Immature natural killer cell (primary cell): ENCODE results near the gene HHIPL1. TPM values are rescaled to one million over a fixed set of nuclear protein-coding genes. Genes with fewer than 3 reads are reported as not detected.
"Not testable (repeated sequence)": the region's sequence is repeated elsewhere in the genome, so short reads cannot be mapped to it uniquely, and the experiment has no call there.

Experiments used
- DNase-seq, 3 donors: peaks; one replicate each; pipeline ENCODE4 v3.0.0; 2022; ENCODE audit warnings: mixed read lengths in 1 of 3
- H3K27ac Mint-ChIP-seq, 6 donors: one replicate each; pipeline ENCODE4 v1.8.0; 2020; ENCODE audit warnings: mixed read lengths in 6 of 6, mild to moderate bottlenecking in 5 of 6, inconsistent platforms in 4 of 6, moderate library complexity in 3 of 6
- H3K27me3 Mint-ChIP-seq, 3 donors: one replicate each; pipeline ENCODE4 v1.8.0; 2020 to 2021; ENCODE audit warnings: low read depth in 3 of 3, mild to moderate bottlenecking in 3 of 3, mixed read lengths in 3 of 3, moderate library complexity in 3 of 3, inconsistent platforms in 1 of 3
- H3K36me3 Mint-ChIP-seq, 3 donors: one replicate each; pipeline ENCODE4 v1.8.0; 2020; ENCODE audit warnings: mixed read lengths in 3 of 3, inconsistent platforms in 2 of 3, mild to moderate bottlenecking in 2 of 3
- H3K4me1 Mint-ChIP-seq, 2 donors: one replicate each; pipeline ENCODE4 v1.8.0; 2020; ENCODE audit warnings: inconsistent platforms in 2 of 2, mild to moderate bottlenecking in 2 of 2, mixed read lengths in 2 of 2, moderate library complexity in 1 of 2
- H3K4me3 Mint-ChIP-seq, 5 donors: one replicate each; pipeline ENCODE4 v1.8.0; 2020; ENCODE audit warnings: mild to moderate bottlenecking in 5 of 5, mixed read lengths in 5 of 5, inconsistent platforms in 3 of 5, moderate library complexity in 3 of 5
- H3K9me3 Mint-ChIP-seq, 6 donors: one replicate each; pipeline ENCODE4 v1.8.0; 2020; ENCODE audit warnings: mild to moderate bottlenecking in 6 of 6, mixed read lengths in 6 of 6, inconsistent platforms in 4 of 6, moderate library complexity in 3 of 6
- polyA plus RNA-seq, 3 donors: library from polyadenylated mRNA; unstranded; fragments of 300-500 nt; fragmentation: Illumina TruSeq; gene quantifications; one replicate each; pipeline ENCODE4 v1.2.3, GENCODE V29; 2021

The HHIPL1 gene
- polyA plus RNA-seq, 3 donors from 2014 or later, result not detected

DNA sequence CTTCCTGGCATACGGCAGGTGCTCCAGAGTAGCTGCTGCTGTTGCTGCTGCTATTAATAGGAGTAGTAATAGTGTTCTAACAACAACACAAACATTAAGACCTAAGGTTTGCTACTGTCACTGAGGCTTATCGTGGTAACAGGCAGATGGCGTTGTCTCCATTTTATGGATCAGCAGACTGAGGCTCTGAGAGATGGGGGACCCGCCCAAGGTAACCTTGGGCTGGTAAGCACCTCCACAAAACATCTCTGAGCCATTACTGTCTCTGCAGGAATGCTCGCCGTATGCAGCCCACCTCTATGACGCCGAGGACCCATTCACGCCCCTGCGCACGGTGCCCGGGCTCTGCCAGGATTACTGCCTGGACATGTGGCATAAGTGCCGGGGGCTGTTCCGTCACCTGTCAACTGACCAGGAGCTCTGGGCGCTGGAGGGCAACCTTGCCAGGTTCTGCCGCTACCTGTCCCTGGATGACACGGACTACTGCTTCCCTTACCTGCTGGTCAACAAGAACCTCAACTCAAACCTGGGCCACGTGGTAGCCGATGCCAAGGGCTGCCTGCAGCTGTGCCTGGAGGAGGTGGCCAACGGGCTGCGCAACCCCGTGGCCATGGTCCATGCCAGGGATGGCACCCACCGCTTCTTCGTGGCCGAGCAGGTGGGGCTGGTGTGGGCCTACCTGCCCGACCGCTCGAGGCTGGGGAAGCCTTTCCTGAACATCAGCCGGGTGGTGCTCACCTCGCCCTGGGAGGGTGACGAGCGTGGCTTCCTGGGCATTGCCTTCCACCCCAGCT is 7.2 kb downstream of the HHIPL1 start:
- H3K36me3 Mint-ChIP-seq, result no peaks in the 10 kb centered on the region
- H3K4me3 Mint-ChIP-seq, result no peak overlapping the region
- no peaks in the 10 kb centered on the region for H3K9me3 Mint-ChIP-seq
- peaks cover 2 to 17% (median 14%) of the 10 kb centered on the region in 3 donors for H3K27me3 Mint-ChIP-seq
- H3K27ac Mint-ChIP-seq, result no peak overlapping the region
- DNase-seq, result no peak
- no peaks in the 10 kb centered on the region for H3K4me1 Mint-ChIP-seq

DNA sequence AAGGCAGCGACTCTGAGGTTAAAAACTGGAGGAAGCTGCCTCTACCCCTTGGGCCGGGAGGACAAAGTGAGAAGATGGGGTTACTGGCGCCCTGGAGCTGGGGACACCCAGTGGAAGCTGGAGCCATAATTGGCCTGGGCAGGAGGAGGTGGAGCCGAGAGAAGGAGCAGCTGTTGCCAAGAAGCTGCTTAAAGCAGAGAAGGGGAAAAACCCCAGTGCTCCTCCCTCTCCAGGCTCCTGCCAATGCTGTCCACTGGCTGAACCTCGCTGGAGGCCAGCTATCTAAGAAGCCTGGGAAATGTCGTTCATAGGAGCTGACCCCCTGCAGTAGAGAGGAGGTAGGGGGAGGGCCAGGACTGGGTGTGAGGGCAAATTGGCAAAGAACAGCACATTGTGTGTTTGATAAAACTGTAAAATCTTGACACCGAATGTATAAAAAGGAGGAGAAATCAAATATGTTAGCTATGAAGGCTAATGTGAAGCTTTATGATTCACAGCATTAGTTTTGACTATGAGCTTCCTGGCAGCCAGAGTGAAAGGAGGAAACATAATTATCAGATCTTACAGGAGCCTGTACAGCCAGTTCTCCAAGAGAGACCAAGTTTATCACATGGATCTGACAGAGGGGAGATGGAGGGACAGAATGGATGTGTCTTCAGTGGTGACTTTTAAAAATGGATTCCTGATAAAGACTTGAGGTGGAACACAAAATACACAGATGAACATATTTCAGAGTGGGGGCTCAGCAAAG is 9.5 kb downstream of the HHIPL1 start:
- H3K4me3 Mint-ChIP-seq, result no peak overlapping the region
- DNase-seq, result no peak
- H3K27ac Mint-ChIP-seq, result no peak overlapping the region
- H3K36me3 Mint-ChIP-seq, result no peaks in the 10 kb centered on the region
- no peaks in the 10 kb centered on the region for H3K4me1 Mint-ChIP-seq
- H3K9me3 Mint-ChIP-seq, result no peaks in the 10 kb centered on the region
- H3K27me3 Mint-ChIP-seq, result peaks cover 3 to 27% (median 19%) of the 10 kb centered on the region in 3 donors

DNA sequence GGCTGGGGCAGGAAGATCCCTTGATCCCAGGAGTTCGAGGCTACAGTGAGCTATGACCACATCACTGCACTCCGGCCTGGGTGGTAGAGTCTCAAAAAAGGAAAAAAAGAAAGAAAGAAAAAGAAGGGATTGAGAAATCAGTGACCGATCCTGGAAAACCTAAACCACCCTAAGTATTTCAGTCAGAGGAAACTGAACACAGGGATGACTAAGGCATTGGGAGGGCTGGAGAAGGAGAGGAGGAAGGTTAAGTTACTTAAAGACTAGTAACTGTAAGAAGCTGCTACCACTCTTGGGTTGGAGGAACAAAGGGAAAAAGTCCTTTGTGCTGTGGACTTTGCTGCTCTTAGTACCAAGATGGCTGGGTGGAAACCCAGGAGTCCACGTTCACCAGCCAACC is 10.6 kb downstream of the HHIPL1 start:
- no peaks in the 10 kb centered on the region for H3K9me3 Mint-ChIP-seq
- no peak for DNase-seq
- H3K4me1 Mint-ChIP-seq, result no peaks in the 10 kb centered on the region
- H3K4me3 Mint-ChIP-seq, result no peak overlapping the region
- H3K27ac Mint-ChIP-seq, result no peak overlapping the region
- no peaks in the 10 kb centered on the region for H3K36me3 Mint-ChIP-seq
- H3K27me3 Mint-ChIP-seq, result peaks cover 3 to 30% (median 18%) of the 10 kb centered on the region in 3 donors

DNA sequence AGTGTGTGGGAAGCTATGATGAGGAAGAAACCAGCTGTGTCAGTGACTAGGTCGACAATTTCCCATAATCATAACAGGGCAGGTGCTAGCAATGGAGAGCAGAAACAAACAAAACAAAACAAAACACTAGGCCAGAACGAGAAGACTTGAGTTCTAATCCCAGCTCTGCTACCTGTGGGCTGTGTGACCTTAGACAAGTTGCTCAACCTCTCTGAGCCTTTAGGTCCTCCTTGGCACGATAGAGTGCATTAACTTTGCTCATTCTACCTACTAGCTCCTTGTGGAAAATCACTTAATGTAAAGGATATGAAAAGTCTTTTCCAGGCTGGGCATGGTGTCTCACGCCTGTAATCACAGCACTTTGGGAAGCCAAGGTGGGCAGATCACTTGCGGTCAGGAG is 11.2 kb downstream of the HHIPL1 start:
- Mint-ChIP-seq H3K36me3 (no peaks in the 10 kb centered on the region), H3K4me1 (no peaks in the 10 kb centered on the region), H3K9me3 (no peaks in the 10 kb centered on the region), H3K27me3 (peaks cover 3 to 30% (median 19%) of the 10 kb centered on the region in 3 donors), H3K27ac (no peak overlapping the region), H3K4me3 (no peak overlapping the region)
- no peak for DNase-seq

DNA sequence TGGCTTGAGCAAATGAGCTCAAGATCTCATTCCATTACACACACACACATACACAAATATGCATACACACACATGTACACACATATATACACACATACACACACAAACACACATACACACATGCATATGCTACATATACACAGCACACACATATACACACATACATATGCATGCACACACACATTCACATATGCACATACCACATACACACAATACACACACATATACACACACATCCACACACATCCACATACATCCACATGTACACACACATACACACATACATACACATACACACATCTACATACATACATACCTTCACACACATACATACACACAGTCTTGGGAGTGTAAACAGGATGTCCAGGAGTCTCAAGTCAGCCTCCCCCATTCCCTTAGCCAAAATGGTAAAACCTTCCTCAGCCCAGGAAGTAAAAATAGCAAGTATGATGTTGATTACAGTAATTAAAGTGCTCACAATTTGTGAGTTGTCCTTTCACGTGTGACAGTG is 12.8 kb downstream of the HHIPL1 start:
- no peak overlapping the region for H3K27ac Mint-ChIP-seq
- H3K4me3 Mint-ChIP-seq, result no peak overlapping the region
- no peaks in the 10 kb centered on the region for H3K4me1 Mint-ChIP-seq
- no peaks in the 10 kb centered on the region for H3K36me3 Mint-ChIP-seq
- no peak for DNase-seq
- no peaks in the 10 kb centered on the region for H3K9me3 Mint-ChIP-seq
- H3K27me3 Mint-ChIP-seq, result peaks cover 3 to 28% (median 16%) of the 10 kb centered on the region in 3 donors

DNA sequence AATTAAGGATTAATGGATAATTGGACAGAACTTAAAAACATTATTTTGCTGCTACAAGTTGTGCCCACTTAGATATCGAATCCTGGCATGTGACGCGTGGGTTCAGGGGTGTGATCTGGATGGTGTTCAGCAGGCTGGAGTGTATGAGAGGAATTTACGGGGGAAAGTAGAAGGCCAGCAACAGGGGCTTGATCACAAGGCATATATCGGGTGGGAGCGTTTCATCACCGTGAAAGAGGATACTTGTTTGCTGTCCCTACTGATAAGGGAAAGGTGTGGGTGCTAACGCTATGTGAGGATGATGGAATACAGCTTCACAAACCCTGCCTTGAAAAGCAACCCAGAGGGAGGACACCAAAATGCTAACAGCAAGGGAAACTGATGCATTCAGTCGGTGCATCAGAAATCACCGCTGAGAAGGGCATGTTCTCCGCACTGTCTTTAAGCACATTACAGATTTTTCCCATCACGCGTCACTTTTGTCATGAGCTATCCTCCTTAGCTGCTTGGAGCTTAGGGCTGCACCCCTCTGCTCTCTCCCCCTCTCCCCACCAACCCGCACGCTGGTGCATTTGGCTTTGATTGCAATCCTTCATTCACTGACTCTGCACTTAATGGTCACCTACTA is 13.4 kb downstream of the HHIPL1 start:
- Mint-ChIP-seq H3K36me3 (no peaks in the 10 kb centered on the region), H3K4me3 (no peak overlapping the region), H3K27ac (no peak overlapping the region), H3K9me3 (no peaks in the 10 kb centered on the region), H3K27me3 (peaks cover 3 to 28% (median 16%) of the 10 kb centered on the region in 3 donors), H3K4me1 (no peaks in the 10 kb centered on the region)
- no peak for DNase-seq

DNA sequence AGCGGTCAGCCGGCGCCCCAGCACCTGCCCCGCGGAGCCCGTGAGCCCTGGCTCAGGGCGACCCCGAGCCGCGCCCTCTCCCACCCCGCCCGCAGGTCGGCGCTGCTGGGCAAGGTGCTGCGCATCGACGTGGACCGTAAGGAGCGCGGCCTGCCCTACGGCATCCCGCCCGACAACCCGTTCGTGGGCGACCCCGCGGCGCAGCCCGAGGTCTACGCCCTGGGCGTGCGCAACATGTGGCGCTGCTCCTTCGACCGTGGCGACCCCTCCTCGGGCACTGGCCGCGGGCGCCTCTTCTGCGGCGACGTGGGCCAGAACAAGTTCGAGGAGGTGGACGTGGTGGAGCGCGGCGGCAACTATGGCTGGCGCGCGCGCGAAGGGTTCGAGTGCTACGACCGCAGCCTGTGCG is 14.4 kb downstream of the HHIPL1 start:
- H3K4me3 Mint-ChIP-seq, result no peak overlapping the region
- H3K9me3 Mint-ChIP-seq, result no peaks in the 10 kb centered on the region
- no peaks in the 10 kb centered on the region for H3K4me1 Mint-ChIP-seq
- no peaks in the 10 kb centered on the region for H3K36me3 Mint-ChIP-seq
- peak in 1 of 3 donors; percentile 19 for DNase-seq
- H3K27ac Mint-ChIP-seq, result no peak overlapping the region
- peaks cover 3 to 28% (median 16%) of the 10 kb centered on the region in 3 donors for H3K27me3 Mint-ChIP-seq

DNA sequence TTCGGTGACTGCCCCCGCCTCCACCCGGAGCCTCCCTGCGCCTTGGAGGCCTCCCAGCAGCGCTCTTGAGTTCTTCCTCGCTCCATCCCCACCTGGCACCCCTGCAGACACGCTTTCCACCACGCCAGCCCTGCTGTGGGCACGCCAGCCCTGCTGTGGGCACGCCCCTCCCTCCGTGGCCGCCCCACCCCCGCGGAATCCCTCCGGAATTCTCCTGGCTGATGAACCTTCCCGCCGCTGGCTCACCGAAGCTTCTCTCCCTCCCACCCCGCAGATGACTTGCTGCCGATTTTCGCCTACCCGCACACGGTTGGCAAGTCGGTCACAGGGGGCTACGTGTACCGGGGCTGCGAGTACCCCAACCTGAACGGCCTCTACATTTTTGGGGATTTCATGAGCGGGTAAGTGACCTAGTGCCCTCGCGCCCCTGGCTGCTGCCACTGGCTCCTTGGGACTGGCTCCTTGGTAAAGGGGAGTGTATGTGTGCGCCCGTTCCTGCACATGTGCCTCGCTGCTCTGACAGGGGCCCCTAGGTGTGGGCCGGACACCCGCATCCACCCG is 15.2 kb downstream of the HHIPL1 start:
- Mint-ChIP-seq H3K27me3 (peaks cover 3 to 26% (median 16%) of the 10 kb centered on the region in 3 donors), H3K4me3 (no peak overlapping the region), H3K9me3 (no peaks in the 10 kb centered on the region), H3K27ac (no peak overlapping the region), H3K36me3 (no peaks in the 10 kb centered on the region), H3K4me1 (no peaks in the 10 kb centered on the region)
- DNase-seq, result no peak

DNA sequence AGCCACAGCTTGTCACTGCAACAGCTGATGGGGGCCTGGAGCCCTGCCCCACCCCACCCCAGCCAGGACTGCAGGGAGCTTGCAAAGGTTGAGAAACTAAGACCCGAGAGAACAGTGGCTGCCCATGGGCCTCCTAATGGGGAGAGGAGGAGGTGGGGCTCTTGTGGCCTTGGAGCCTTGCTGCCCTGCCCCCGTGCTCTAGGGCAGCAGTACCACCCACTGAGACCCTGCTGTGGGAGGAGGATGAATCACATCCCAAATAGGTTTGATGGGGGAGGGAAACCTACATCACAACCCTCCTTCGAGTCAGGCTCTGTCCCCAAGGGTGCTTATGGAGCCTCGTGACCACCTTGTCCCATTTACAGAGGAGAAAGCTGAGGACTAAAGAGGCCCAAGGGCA is 15.9 kb downstream of the HHIPL1 start:
- Mint-ChIP-seq H3K4me1 (no peaks in the 10 kb centered on the region), H3K27me3 (peaks cover 5 to 22% (median 14%) of the 10 kb centered on the region in 3 donors), H3K9me3 (no peaks in the 10 kb centered on the region), H3K27ac (no peak overlapping the region), H3K36me3 (no peaks in the 10 kb centered on the region), H3K4me3 (no peak overlapping the region)
- no peak for DNase-seq

DNA sequence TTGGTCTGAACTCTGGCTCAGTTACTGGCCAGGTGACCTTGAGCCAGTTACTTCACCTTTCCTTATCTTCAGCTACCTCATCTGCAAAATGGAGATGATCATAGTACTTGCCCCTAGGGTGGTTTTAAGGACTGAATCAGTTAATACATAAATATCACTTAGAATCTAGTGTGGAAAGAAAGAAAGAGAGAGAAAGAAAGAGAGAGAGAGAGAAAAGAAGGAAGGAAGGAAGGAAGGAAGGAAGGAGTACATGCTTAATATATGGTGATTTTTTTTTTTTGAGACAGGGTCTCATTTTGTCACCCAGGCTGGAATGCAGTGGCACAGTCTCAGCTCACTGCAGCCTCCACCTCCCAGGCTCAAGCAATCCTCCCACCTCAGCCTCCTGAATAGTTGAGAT is 16.3 kb downstream of the HHIPL1 start:
- not testable (repeated sequence) for H3K9me3 Mint-ChIP-seq, DNase-seq, H3K4me3 Mint-ChIP-seq, H3K36me3 Mint-ChIP-seq, H3K4me1 Mint-ChIP-seq, H3K27ac Mint-ChIP-seq
- peaks cover 6 to 20% (median 14%) of the 10 kb centered on the region in 3 donors for H3K27me3 Mint-ChIP-seq

DNA sequence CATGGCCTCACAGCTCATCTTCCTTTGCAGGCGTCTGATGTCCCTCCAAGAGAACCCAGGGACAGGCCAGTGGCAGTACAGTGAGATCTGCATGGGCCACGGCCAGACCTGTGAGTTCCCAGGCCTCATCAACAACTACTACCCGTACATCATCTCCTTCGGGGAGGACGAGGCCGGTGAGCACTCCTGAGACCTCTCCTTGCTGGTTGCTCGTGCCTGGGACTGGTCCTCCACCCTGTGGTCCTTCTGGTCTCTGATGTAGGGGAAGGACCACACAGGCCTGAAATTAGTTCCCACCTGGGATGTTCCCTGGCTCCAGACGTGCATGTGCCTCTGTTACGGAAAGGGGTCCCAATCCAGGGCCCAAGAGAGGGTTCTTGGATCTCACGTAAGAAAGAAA is 17.9 kb downstream of the HHIPL1 start:
- no peaks in the 10 kb centered on the region for H3K9me3 Mint-ChIP-seq
- H3K36me3 Mint-ChIP-seq, result no peaks in the 10 kb centered on the region
- H3K4me3 Mint-ChIP-seq, result no peak overlapping the region
- H3K27me3 Mint-ChIP-seq, result peaks cover 6 to 13% (median 11%) of the 10 kb centered on the region in 3 donors
- no peak overlapping the region for H3K27ac Mint-ChIP-seq
- H3K4me1 Mint-ChIP-seq, result no peaks in the 10 kb centered on the region
- no peak for DNase-seq

DNA sequence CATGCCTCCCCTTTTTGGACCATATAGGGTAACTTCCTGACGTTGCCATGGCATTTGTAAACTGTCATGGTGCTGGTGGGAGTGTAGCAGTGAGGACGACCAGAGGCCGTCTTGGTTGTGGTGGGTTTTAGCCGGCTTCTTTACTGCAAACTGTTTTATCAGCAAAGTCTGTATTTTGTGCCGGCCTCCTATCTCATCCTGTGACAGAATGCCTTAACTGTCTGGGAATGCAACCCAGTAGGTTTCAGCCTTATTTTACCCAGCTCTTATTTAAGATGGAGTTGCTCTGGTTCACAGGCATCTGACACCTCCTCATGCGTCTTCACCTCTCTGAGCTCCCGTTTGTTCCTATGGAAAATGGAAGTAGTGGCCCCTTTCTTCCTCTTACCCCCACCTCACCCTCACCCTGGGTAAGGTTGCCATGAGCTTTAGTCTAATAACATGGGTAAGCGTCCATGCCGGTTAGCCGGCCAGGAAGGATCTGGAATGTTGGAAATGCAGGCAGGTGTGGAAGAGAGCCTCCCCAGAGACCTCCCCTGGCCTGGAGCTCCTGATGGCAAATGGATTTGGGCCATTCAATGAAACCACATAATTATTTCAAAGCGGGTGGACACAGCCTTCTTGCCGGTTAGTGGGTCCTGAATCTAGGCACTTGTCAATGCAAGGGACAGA is 18.6 kb downstream of the HHIPL1 start:
- H3K36me3 Mint-ChIP-seq, result no peaks in the 10 kb centered on the region
- no peaks in the 10 kb centered on the region for H3K4me1 Mint-ChIP-seq

More for the DNA sequence above, 18.6 kb downstream of the HHIPL1 start:
- Mint-ChIP-seq H3K9me3 (no peaks in the 10 kb centered on the region), H3K4me3 (no peak overlapping the region), H3K27me3 (peaks cover 6 to 9% (median 7%) of the 10 kb centered on the region in 3 donors), H3K27ac (no peak overlapping the region)
- no peak for DNase-seq
